OCI-LY7 (cell line): Measurements from ENCODE around the gene IGF1R. TPM values are rescaled to one million over a fixed set of nuclear protein-coding genes. Genes with fewer than 3 reads are reported as not detected.

ENCODE experiments used
- BruUV-seq: library from RNA; stranded (reverse); fragments of 400-500 nt; replicated peaks from 2 replicates; lab custom pipeline; 2021; lab: Mats Ljungman, UMichigan
- CTCF ChIA-PET: fragments of 300-600 bp; sonication (Branson Sonifier 250); formaldehyde crosslinking; loops from one replicate; lab custom pipeline; 2022; ENCODE audit warnings: antibody characterized with exemption; ENCODE audit not compliant: unreplicated experiment; lab: Charles Lee
- POLR2A ChIA-PET: fragments of 300-600 bp; sonication (Branson Sonifier 250); formaldehyde crosslinking; loops from one replicate; lab custom pipeline; 2022; ENCODE audit warnings: antibody characterized with exemption; lab: Charles Lee
- DNase-seq: peaks from one replicate; pipeline ENCODE4 v3.0.0-alpha.2; 2015; ENCODE audit warnings: low spot score
- H2AFZ ChIP-seq: fragments of 200-600 bp; sonication (generic), shearing (Covaris generic); 2 replicates; pipeline ENCODE4 v1.6.1; 2014; ENCODE audit warnings: mild to moderate bottlenecking, antibody characterized with exemption, low read length, moderate library complexity
- H3K27ac ChIP-seq: fragments of 200-600 bp; sonication (generic); 2 replicates; pipeline ENCODE4 v1.5.1; 2014; ENCODE audit warnings: mixed run types, low read depth, mild to moderate bottlenecking, moderate library complexity, low read length, inconsistent platforms; ENCODE audit not compliant: poor library complexity, severe bottlenecking
- H3K36me3 ChIP-seq: fragments of 200-600 bp; sonication (generic); 2 replicates; pipeline ENCODE4 v1.6.1; 2014; ENCODE audit warnings: mild to moderate bottlenecking, antibody characterized with exemption, low read length, moderate library complexity, mixed read lengths; ENCODE audit not compliant: insufficient read depth
- H3K4me1 ChIP-seq: fragments of 200-600 bp; sonication (generic); 2 replicates; pipeline ENCODE4 v1.5.1; 2014; ENCODE audit warnings: mild to moderate bottlenecking, low read length; ENCODE audit not compliant: insufficient read depth, poor library complexity, severe bottlenecking
- H3K4me2 ChIP-seq: fragments of 200-600 bp; sonication (generic); 2 replicates; pipeline ENCODE4 v1.6.1; 2014; ENCODE audit warnings: mild to moderate bottlenecking, low read length
- H3K4me3 ChIP-seq: fragments of 200-600 bp; sonication (generic); 2 replicates; pipeline ENCODE4 v1.5.1; 2014; ENCODE audit warnings: mild to moderate bottlenecking, low read depth, low read length; ENCODE audit not compliant: poor library complexity, severe bottlenecking
- H3K79me2 ChIP-seq: fragments of 200-600 bp; sonication (generic); 2 replicates; pipeline ENCODE4 v1.6.1; 2016; ENCODE audit warnings: low read depth, mild to moderate bottlenecking, low read length, moderate library complexity, mixed read lengths; ENCODE audit not compliant: insufficient read depth
- H3K9me2 ChIP-seq: fragments of 200-600 bp; sonication (generic); 2 replicates; pipeline ENCODE4 v1.6.1; 2016; ENCODE audit warnings: mild to moderate bottlenecking, low read length, mixed read lengths; ENCODE audit not compliant: insufficient read depth
- H3K9me3 ChIP-seq: fragments of 200-600 bp; sonication (generic); 2 replicates; pipeline ENCODE4 v1.6.1; 2014; ENCODE audit warnings: mild to moderate bottlenecking, mixed run types, low read length, mixed read lengths
- H4K20me1 ChIP-seq: fragments of 200-600 bp; sonication (generic); 2 replicates; pipeline ENCODE4 v1.6.1; 2014; ENCODE audit warnings: mild to moderate bottlenecking, antibody characterized with exemption, low read length, moderate library complexity, mixed read lengths; ENCODE audit not compliant: insufficient read depth
- EZH2phosphoT487 ChIP-seq: fragments of 200-600 bp; sonication (generic); IDR thresholded peaks from 2 replicates; pipeline ENCODE4 v1.6.1; 2018; ENCODE audit warnings: low read depth, borderline replicate concordance, mild to moderate bottlenecking, mixed run types, antibody characterized with exemption, low read length, moderate library complexity, mixed read lengths
- intact Hi-C: fragments of 100-400 bp; cut with micrococcal nuclease; formaldehyde crosslinking; loops from one replicate; pipeline ENCODE4 v1.10.0; 2022; ENCODE audit not compliant: unreplicated experiment
- total RNA-seq, 2 experiments: library from RNA; depleted of rRNA in 1 of 2; stranded (reverse); fragments of >200 nt in 1 of 2; shearing (Covaris generic) in 1 of 2; gene quantifications; 2 replicates each; pipeline ENCODE4 v1.2.3, GENCODE V29; 2014 to 2022
- TF ChIP-seq, protein P1 (sequence below): fragments of 200-600 bp; sonication (generic); conservative IDR thresholded peaks from 2 replicates; pipeline ENCODE4 v1.5.1; 2014; ENCODE audit warnings: mild to moderate bottlenecking, antibody characterized with exemption, low read length, moderate library complexity, mixed read lengths

Gene IGF1R
- total RNA-seq, 2 experiments from 2014 or later: 26.5 to 29.1 TPM

GRCh38 chr15:98853161-98853560, 204.8 kb downstream of the IGF1R start:
- intact Hi-C loops: loop anchor here (1.0 kb wide), 1 partner anchor 205 kb away; the partner anchor contains the start of gene IGF1R
- CTCF ChIA-PET: no interaction called here
- peaks cover 11% of the 10 kb centered on the region; the same call in 1 of the 2 replicates for H3K79me2 ChIP-seq
- peak overlapping the region; percentile 99 for H3K4me2 ChIP-seq
- H2AFZ ChIP-seq: peak overlapping the region; percentile 90; the same call in 1 of the 2 replicates
- peak; percentile 83 for DNase-seq
- H4K20me1 ChIP-seq: no peaks in the 10 kb centered on the region; the same call in 1 of the 2 replicates
- H3K27ac ChIP-seq: peak overlapping the region; percentile 34
- POLR2A ChIA-PET: interaction anchor here (0.7 kb wide), 1 partner anchor 205 kb away, joined by 3 read pairs; the partner anchor contains the start of gene IGF1R
- no TSS peak for BruUV-seq
- H3K9me3 ChIP-seq: no peaks in the 10 kb centered on the region
- H3K4me1 ChIP-seq: peaks cover 25% of the 10 kb centered on the region
- H3K9me2 ChIP-seq: no peaks in the 10 kb centered on the region
- peak overlapping the region; percentile 73 for H3K4me3 ChIP-seq
- no peak for TF ChIP-seq EZH2phosphoT487
- TF ChIP-seq, protein P1, sequence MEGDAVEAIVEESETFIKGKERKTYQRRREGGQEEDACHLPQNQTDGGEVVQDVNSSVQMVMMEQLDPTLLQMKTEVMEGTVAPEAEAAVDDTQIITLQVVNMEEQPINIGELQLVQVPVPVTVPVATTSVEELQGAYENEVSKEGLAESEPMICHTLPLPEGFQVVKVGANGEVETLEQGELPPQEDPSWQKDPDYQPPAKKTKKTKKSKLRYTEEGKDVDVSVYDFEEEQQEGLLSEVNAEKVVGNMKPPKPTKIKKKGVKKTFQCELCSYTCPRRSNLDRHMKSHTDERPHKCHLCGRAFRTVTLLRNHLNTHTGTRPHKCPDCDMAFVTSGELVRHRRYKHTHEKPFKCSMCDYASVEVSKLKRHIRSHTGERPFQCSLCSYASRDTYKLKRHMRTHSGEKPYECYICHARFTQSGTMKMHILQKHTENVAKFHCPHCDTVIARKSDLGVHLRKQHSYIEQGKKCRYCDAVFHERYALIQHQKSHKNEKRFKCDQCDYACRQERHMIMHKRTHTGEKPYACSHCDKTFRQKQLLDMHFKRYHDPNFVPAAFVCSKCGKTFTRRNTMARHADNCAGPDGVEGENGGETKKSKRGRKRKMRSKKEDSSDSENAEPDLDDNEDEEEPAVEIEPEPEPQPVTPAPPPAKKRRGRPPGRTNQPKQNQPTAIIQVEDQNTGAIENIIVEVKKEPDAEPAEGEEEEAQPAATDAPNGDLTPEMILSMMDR: no peak
- H3K36me3 ChIP-seq: no peaks in the 10 kb centered on the region

DNA sequence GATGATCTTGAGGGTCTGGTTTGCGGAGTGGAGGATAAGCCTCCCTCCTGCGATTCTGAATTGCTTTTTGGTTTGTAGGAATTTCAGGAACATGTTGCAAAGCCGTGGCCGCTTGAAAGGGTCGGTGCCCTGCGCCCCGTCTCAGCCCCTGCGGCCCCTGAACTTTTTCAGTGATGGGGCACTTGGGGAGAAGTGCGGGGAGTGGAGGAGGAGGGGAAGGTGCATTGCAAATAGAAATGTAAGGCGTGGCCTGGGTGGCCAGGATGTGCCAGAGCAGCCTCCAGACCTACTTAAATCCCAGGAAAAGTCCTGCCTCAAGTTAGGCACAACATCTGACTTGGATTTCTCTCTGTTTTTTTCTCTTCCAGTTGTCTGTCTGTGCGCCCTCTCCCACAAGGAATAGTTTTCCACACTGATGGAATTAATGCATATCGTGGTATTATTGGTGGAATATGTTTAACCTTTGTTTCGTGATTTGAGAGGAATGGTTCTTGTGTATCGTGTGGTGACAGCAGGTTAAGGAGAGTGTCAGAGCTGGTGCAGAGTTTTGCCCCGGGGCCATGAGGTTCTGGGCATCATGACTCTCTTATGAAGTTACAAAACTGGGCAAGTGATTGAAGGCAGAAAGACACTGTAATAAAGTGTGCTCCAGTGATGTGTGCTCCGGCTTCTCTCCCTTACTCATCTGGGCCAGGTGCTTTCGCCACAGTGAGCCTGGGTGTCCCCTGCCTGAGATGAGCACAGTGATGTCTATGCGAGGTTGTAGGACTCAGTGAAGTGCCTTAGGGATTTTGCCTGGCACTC, 205.5 kb downstream of the IGF1R start:
- Histone ChIP-seq H2AFZ (peak overlapping the region; percentile 90; the same call in 1 of the 2 replicates), H3K79me2 (peaks cover 11% of the 10 kb centered on the region; the same call in 1 of the 2 replicates), H3K27ac (no peak overlapping the region), H3K4me1 (peaks cover 31% of the 10 kb centered on the region), H3K4me2 (peak overlapping the region; percentile 99), H3K36me3 (no peaks in the 10 kb centered on the region), H3K4me3 (peak overlapping the region; percentile 73), H3K9me3 (no peaks in the 10 kb centered on the region), H3K9me2 (no peaks in the 10 kb centered on the region), H4K20me1 (no peaks in the 10 kb centered on the region; the same call in 1 of the 2 replicates)
- intact Hi-C loops: loop anchor here (1.0 kb wide), 1 partner anchor 206 kb away; the partner anchor contains the start of gene IGF1R
- no peak for TF ChIP-seq EZH2phosphoT487
- TF ChIP-seq, protein P1: no peak
- ChIA-PET POLR2A (interaction anchor here (0.7 kb wide), 1 partner anchor 205 kb away, joined by 3 read pairs; the partner anchor contains the start of gene IGF1R), CTCF (no interaction called here)
- no TSS peak for BruUV-seq
- DNase-seq: no peak
